ENCODE data around the gene CHCHD5. TPM values are rescaled to one million over a fixed set of nuclear protein-coding genes. Genes with fewer than 3 reads are reported as not detected.

CHCHD5 gene
- total and polyA plus RNA-seq, 2 of the 4 experiments (the other 2 are of a cell fraction): 4.8 to 40.1 TPM

GRCh38 chr2:112585400-112585799 is 991 bp downstream of the CHCHD5 start:
- Histone ChIP-seq H2AK9ac (replicated peaks; ENCODE audit: low read depth, low read length, poor library complexity) (peak overlapping the region; percentile 18), H3K27me3 (ENCODE audit: control insufficient read depth, insufficient read depth, low read length) (no peaks in the 10 kb centered on the region), H4K91ac (ENCODE audit: insufficient read depth, low read depth, low read length) (peak overlapping the region; percentile 45; the same call in 1 of the 2 replicates), H2AFZ (replicated peaks; ENCODE audit: low read length, poor library complexity) (no peak overlapping the region), H3K14ac (replicated peaks; ENCODE audit: low read depth, low read length) (peak overlapping the region; percentile 99; the same call in 1 of the 2 replicates), H4K8ac (ENCODE audit: low read depth in 2 of 2, low read length in 2 of 2) (peak overlapping the region; percentile 96 to 100), H3K79me1 (ENCODE audit: low read depth in 1 of 2, low read length in 2 of 2) (peaks cover 5 to 37% of the 10 kb centered on the region in 2 experiments), H3K4me1 (ENCODE audit: control insufficient read depth, insufficient read depth, low read length) (peaks cover 6% of the 10 kb centered on the region), H3K4me2 (ENCODE audit: low read depth, low read length) (peak overlapping the region; percentile 54), H4K5ac (ENCODE audit: low read depth, low read length) (peak overlapping the region; percentile 77), H2BK15ac (ENCODE audit: low read depth, low read length) (0 out of 3 replicates have a peak overlapping the region, but pooled peaks have one; percentile 88), H3K4me3 (ENCODE audit: insufficient read depth, low read depth, low read length) (no peak overlapping the region), H2BK5ac (ENCODE audit: low read depth, low read length, poor library complexity, severe bottlenecking) (no peak overlapping the region), H3K9me3 (ENCODE audit: control insufficient read depth, insufficient read depth, low read length) (no peaks in the 10 kb centered on the region), H3K56ac (ENCODE audit: extremely low read depth, insufficient read depth, low read length) (no peak overlapping the region), H2BK120ac (ENCODE audit: low read depth, low read length) (no peak overlapping the region), H2BK20ac (ENCODE audit: low read depth, low read length) (no peak overlapping the region), H4K20me1 (ENCODE audit: insufficient read depth, low read length) (no peaks in the 10 kb centered on the region), H3K4ac (ENCODE audit: low read depth, low read length) (peak overlapping the region; percentile 99), H2AK5ac (ENCODE audit: low read depth, low read length) (0 out of 2 replicates have a peak overlapping the region, but pooled peaks have one; percentile 89), H3K18ac (ENCODE audit: low read depth, low read length) (no peak overlapping the region), H3K27ac (ENCODE audit: insufficient read depth, low read length) (peak overlapping the region; percentile 84; the same call in 1 of the 2 replicates), H3K23ac (ENCODE audit: low read depth, low read length) (peak overlapping the region; percentile 100; the same call in 1 of the 2 replicates), H3K9me1 (ENCODE audit: insufficient read depth, low read length) (peaks cover 14% of the 10 kb centered on the region), H3K9ac (ENCODE audit: low read depth, low read length) (no peak overlapping the region), H3K36me3 (ENCODE audit: control insufficient read depth, insufficient read depth, low read length) (peaks cover 8% of the 10 kb centered on the region)
- BruUV-seq (replicated peaks): no TSS peak
- ChIA-PET CTCF (interaction anchor here (0.7 to 1.2 kb wide), 3 partner anchors 15 to 141 kb away, joined by 3 read pairs; no protein-coding TSS in a partner anchor), POLR2A (ENCODE audit: unreplicated experiment) (interaction anchor here (0.6 kb wide), 2 partner anchors 152 to 311 kb away, joined by 3 to 4 read pairs; partner anchors contain the start of gene RGPD8)
- in situ Hi-C loops (cut with MboI; ENCODE audit: low sequenced_read_pairs): no loop called here
- TF ChIP-seq FOS (IDR thresholded peaks at IDR 0.05; ENCODE audit: low read depth, low read length) (no peak), USF2 (IDR thresholded peaks at IDR 0.05; ENCODE audit: low read depth, low read length) (no peak), CEBPB (IDR thresholded peaks at IDR 0.05; ENCODE audit: low read depth, low read length) (no peak), SMC3 (IDR thresholded peaks at IDR 0.05; ENCODE audit: low read depth, low read length) (no peak), POLR2A (IDR thresholded peaks at IDR 0.05; ENCODE audit: low read depth, low read length) (no peak), NFE2L2 (IDR thresholded peaks at IDR 0.05; ENCODE audit: low read depth, low read length) (no peak), CHD1 (IDR thresholded peaks at IDR 0.05; ENCODE audit: low read depth, low read length) (no peak), MAFK (IDR thresholded peaks at IDR 0.05; ENCODE audit: low read depth, low read length) (no peak), BHLHE40 (IDR thresholded peaks at IDR 0.05; ENCODE audit: low read depth, low read length) (no peak), RFX5 (IDR thresholded peaks at IDR 0.05; ENCODE audit: low read depth, low read length) (no peak), CTCF (conservative IDR thresholded peaks at IDR 0.05; ENCODE audit: low read depth, low read length) (no peak), RCOR1 (IDR thresholded peaks at IDR 0.05; ENCODE audit: insufficient replicate concordance, low read length) (no peak), RAD21 (IDR thresholded peaks at IDR 0.05; ENCODE audit: low read length) (no peak), ELK1 (IDR thresholded peaks at IDR 0.05; ENCODE audit: borderline replicate concordance, low read depth, low read length) (no peak), MXI1 (IDR thresholded peaks at IDR 0.05; ENCODE audit: borderline replicate concordance, low read depth, low read length) (no peak), MAZ (IDR thresholded peaks at IDR 0.05; ENCODE audit: borderline replicate concordance, low read depth, low read length) (no peak)
- dilution Hi-C loops (cut with HindIII; ENCODE audit: low sequenced_read_pairs, unreplicated experiment): no loop called here
- intact Hi-C loops (cut with micrococcal nuclease): no loop called here
- DNase-seq (no peak), ATAC-seq (ENCODE audit: low read depth) (no peak)
- no CpG with 5 or more reads among the region's 3 CpGs for WGBS, 2 experiments (ENCODE audit: extremely low coverage in 2 of 2, insufficient read length in 1 of 2)

Data from IMR-90 (cell line).